Measurements from ENCODE around the gene DOCK8. TPM values are rescaled to one million over a fixed set of nuclear protein-coding genes. Genes with fewer than 3 reads are reported as not detected.

The DOCK8 gene
- total RNA-seq, 4 donors from 2014 or later = 6.7 to 28.5 (median 11.7) TPM

- Histone ChIP-seq H3K27me3 (no peaks in the 10 kb centered on the region), H3K9me3 (no peaks in the 10 kb centered on the region), H3K36me3 (no peaks in the 10 kb centered on the region), H3K27ac (no peak overlapping the region), H3K4me1 (no peaks in the 10 kb centered on the region), H3K4me3 (no peak overlapping the region)
- TF ChIP-seq CTCF (IDR thresholded peaks at IDR 0.05) = no peak
- no peak for TF ChIP-seq POLR2A (IDR thresholded peaks at IDR 0.05)
- intact Hi-C loops (cut with DNase I; ENCODE audit: low total_unique reads) = loop anchor here (10.0 kb wide), 1 partner anchor 375 kb away; no protein-coding TSS in a partner anchor
- no peak for DNase-seq
Measured at GRCh38 chr9:389758-390157, 175.1 kb downstream of the DOCK8 start.

GRCh38 chr9:392077-392804, 177.6 kb downstream of the DOCK8 start:
- Histone ChIP-seq H3K27ac (no peak overlapping the region), H3K4me1 (no peaks in the 10 kb centered on the region), H3K9me3 (no peaks in the 10 kb centered on the region), H3K36me3 (no peaks in the 10 kb centered on the region), H3K4me3 (no peak overlapping the region), H3K27me3 (no peaks in the 10 kb centered on the region)
- intact Hi-C loops (cut with DNase I; ENCODE audit: low total_unique reads) = no loop called here
- DNase-seq = no peak
- TF ChIP-seq POLR2A (IDR thresholded peaks at IDR 0.05) = no peak
- TF ChIP-seq CTCF (IDR thresholded peaks at IDR 0.05) = no peak

GRCh38 chr9:394347-395052, 179.8 kb downstream of the DOCK8 start:
- Histone ChIP-seq H3K4me1 (no peaks in the 10 kb centered on the region), H3K9me3 (no peaks in the 10 kb centered on the region), H3K36me3 (no peaks in the 10 kb centered on the region), H3K27me3 (no peaks in the 10 kb centered on the region), H3K27ac (no peak overlapping the region), H3K4me3 (no peak overlapping the region)
- intact Hi-C loops (cut with DNase I; ENCODE audit: low total_unique reads) = no loop called here
- DNase-seq = no peak
- TF ChIP-seq CTCF (IDR thresholded peaks at IDR 0.05) (no peak), POLR2A (IDR thresholded peaks at IDR 0.05) (no peak)

- no peaks in the 10 kb centered on the region for H3K27me3 ChIP-seq
- H3K27ac ChIP-seq = no peak overlapping the region
- H3K4me3 ChIP-seq = no peak overlapping the region
- intact Hi-C loops (cut with DNase I; ENCODE audit: low total_unique reads) = no loop called here
- no peak for TF ChIP-seq CTCF (IDR thresholded peaks at IDR 0.05)
- no peak for TF ChIP-seq POLR2A (IDR thresholded peaks at IDR 0.05)
- DNase-seq = no peak
- no peaks in the 10 kb centered on the region for H3K9me3 ChIP-seq
- H3K4me1 ChIP-seq = no peaks in the 10 kb centered on the region
- no peaks in the 10 kb centered on the region for H3K36me3 ChIP-seq
Measured at GRCh38 chr9:396396-396795, 181.7 kb downstream of the DOCK8 start.

GRCh38 chr9:398085-398484, 183.4 kb downstream of the DOCK8 start:
- Histone ChIP-seq H3K9me3 (no peaks in the 10 kb centered on the region), H3K36me3 (no peaks in the 10 kb centered on the region)
- intact Hi-C loops (cut with DNase I; ENCODE audit: low total_unique reads) = no loop called here

More at GRCh38 chr9:398085-398484, 183.4 kb downstream of the DOCK8 start:
- TF ChIP-seq CTCF (IDR thresholded peaks at IDR 0.05) = no peak
- TF ChIP-seq POLR2A (IDR thresholded peaks at IDR 0.05) = no peak
- no peak overlapping the region for H3K27ac ChIP-seq
- no peak overlapping the region for H3K4me3 ChIP-seq
- no peak for DNase-seq
- no peaks in the 10 kb centered on the region for H3K4me1 ChIP-seq
- no peaks in the 10 kb centered on the region for H3K27me3 ChIP-seq

Data from uterus (tissue), 4 donors.